Endothelial cell of umbilical vein (primary cell): ENCODE results near the gene GFI1B. TPM values are rescaled to one million over a fixed set of nuclear protein-coding genes. Genes with fewer than 3 reads are reported as not detected.

Experiments used
- BruUV-seq: library from RNA; stranded (reverse); fragments of 400-500 nt; replicated peaks from 2 replicates; lab custom pipeline; 2021; lab: Mats Ljungman, UMichigan
- CTCF ChIA-PET: fragments of 300-600, 350-600 bp; sonication (Branson Sonifier 250); formaldehyde crosslinking; loops from one replicate; lab custom pipeline; 2021; ENCODE audit warnings: antibody characterized with exemption, inconsistent platforms; lab: Charles Lee
- POLR2A ChIA-PET: fragments of 300-600, 350-600 bp; sonication (Branson Sonifier 250); formaldehyde crosslinking; loops from one replicate; lab custom pipeline; 2021; ENCODE audit warnings: antibody characterized with exemption, inconsistent platforms; lab: Charles Lee
- DNase-seq: peaks from one replicate; pipeline ENCODE4 v3.0.0-alpha.2; 2011; ENCODE audit warnings: low read depth, low spot score
- FAIRE-seq: peaks from 2 replicates; lab custom pipeline; 2011; peaks lifted over from hg19 to GRCh38; lab: Jason Lieb, UNC
- H2AFZ ChIP-seq: 2 replicates; pipeline ENCODE4 v1.6.0; 2012; ENCODE audit warnings: low read depth, low read length, control low read depth, inconsistent platforms
- H3K27ac ChIP-seq: 2 replicates; pipeline ENCODE4 v1.5.1; 2011; ENCODE audit warnings: low read depth, mild to moderate bottlenecking, control low read depth, low read length, moderate library complexity; ENCODE audit not compliant: insufficient read depth
- H3K27me3 ChIP-seq, 2 experiments: 2 replicates each; pipeline versions ENCODE4 v1.6.0 to v1.6.1; 2011; ENCODE audit warnings: low read length in 2 of 2, mixed read lengths in 1 of 2; ENCODE audit not compliant: control insufficient read depth in 2 of 2, insufficient read depth in 2 of 2
- H3K36me3 ChIP-seq, 2 experiments: 2 replicates in 1 of 2; 3 replicates in 1 of 2; pipeline ENCODE4 v1.5.1; 2011; ENCODE audit warnings: low read length in 2 of 2, mild to moderate bottlenecking in 1 of 2, moderate library complexity in 1 of 2; ENCODE audit not compliant: control insufficient read depth in 2 of 2, insufficient read depth in 2 of 2; ENCODE audit errors: extremely low read depth in 1 of 2
- H3K4me1 ChIP-seq: 3 replicates; pipeline ENCODE4 v1.5.1; 2011; ENCODE audit warnings: mild to moderate bottlenecking, low read length; ENCODE audit not compliant: control insufficient read depth, insufficient read depth; ENCODE audit errors: extremely low read depth
- H3K4me2 ChIP-seq: 2 replicates; pipeline ENCODE4 v1.6.1; 2011; ENCODE audit warnings: low read length, control low read depth, mixed read lengths; ENCODE audit not compliant: insufficient read depth
- H3K4me3 ChIP-seq, 3 experiments: fragments of 200-600 bp in 1 of 3; sonication (generic), shearing (Covaris generic) in 1 of 3; replicated peaks in 1 of 3; 2 replicates each; pipeline ENCODE4 v1.5.1; 2011 to 2016; ENCODE audit warnings: control low read depth in 3 of 3, low read length in 3 of 3, mild to moderate bottlenecking in 2 of 3, inconsistent platforms in 1 of 3, low read depth in 1 of 3, moderate library complexity in 1 of 3; ENCODE audit not compliant: insufficient read depth in 1 of 3
- H3K79me2 ChIP-seq: 2 replicates; pipeline ENCODE4 v1.6.0; 2012; ENCODE audit warnings: low read length, inconsistent platforms; ENCODE audit not compliant: control insufficient read depth, insufficient read depth
- H3K9ac ChIP-seq: replicated peaks from 2 replicates; pipeline ENCODE3; 2011; ENCODE audit warnings: low read length, control low read depth; ENCODE audit not compliant: insufficient read depth; ENCODE audit errors: extremely low read depth
- H3K9me1 ChIP-seq: replicated peaks from 3 replicates; pipeline ENCODE4 v1.6.0; 2011; ENCODE audit warnings: mild to moderate bottlenecking, low read length; ENCODE audit not compliant: control insufficient read depth, insufficient read depth; ENCODE audit errors: extremely low read depth
- H3K9me3 ChIP-seq: replicated peaks from 2 replicates; pipeline ENCODE4 v1.5.1; 2012; ENCODE audit warnings: low read length, inconsistent platforms; ENCODE audit not compliant: control insufficient read depth, insufficient read depth
- H4K20me1 ChIP-seq: replicated peaks from 2 replicates; pipeline ENCODE3; 2011; ENCODE audit warnings: mild to moderate bottlenecking, low read length; ENCODE audit not compliant: control insufficient read depth, insufficient read depth; ENCODE audit errors: extremely low read depth
- EZH2 ChIP-seq: IDR thresholded peaks from 2 replicates; pipeline ENCODE4 v1.6.1; 2012; ENCODE audit warnings: borderline replicate concordance, low read depth, mild to moderate bottlenecking, moderate library complexity, low read length, inconsistent platforms; ENCODE audit not compliant: severe bottlenecking
- FOS ChIP-seq: IDR thresholded peaks from 2 replicates; pipeline ENCODE4 v1.6.1; 2011; ENCODE audit warnings: mild to moderate bottlenecking, low read length, moderate library complexity, borderline replicate concordance; ENCODE audit not compliant: insufficient read depth
- GATA2 ChIP-seq: IDR thresholded peaks from 2 replicates; pipeline ENCODE4 v1.7.0; 2011; ENCODE audit warnings: low read depth, mild to moderate bottlenecking, moderate library complexity, mixed read lengths, low read length; ENCODE audit not compliant: insufficient read length, insufficient read depth
- JUN ChIP-seq: IDR thresholded peaks from 2 replicates; pipeline ENCODE4 v1.6.1; 2011; ENCODE audit warnings: borderline replicate concordance, low read depth; ENCODE audit not compliant: insufficient read length, insufficient read depth
- MYC ChIP-seq: IDR thresholded peaks from one replicate; pipeline ENCODE4 v1.6.1; 2011; ENCODE audit warnings: mild to moderate bottlenecking, low read depth, low read length
- POLR2A ChIP-seq: IDR thresholded peaks from 2 replicates; pipeline ENCODE4 v1.6.1; 2012; ENCODE audit warnings: low read depth, mild to moderate bottlenecking, control low read depth, low read length
- POLR2AphosphoS5 ChIP-seq: IDR thresholded peaks from 2 replicates; pipeline ENCODE4 v1.6.1; 2012; ENCODE audit warnings: low read depth, mild to moderate bottlenecking, control low read depth, low read length, moderate library complexity; ENCODE audit not compliant: insufficient read depth
- dilution Hi-C: fragments of 300-500 bp; cut with MboI; formaldehyde crosslinking; loops from one replicate; pipeline ENCODE4 v1.15.0; 2019; ENCODE audit warnings: low sequenced_read_pairs; ENCODE audit not compliant: extremely low pct_ligation_motif_present
- intact Hi-C: fragments of 100-400 bp; cut with micrococcal nuclease; formaldehyde crosslinking; loops from one replicate; pipeline ENCODE4 v1.10.0; 2022
- polyA plus RNA-seq, 4 experiments: library from polyadenylated mRNA; depleted of rRNA in 3 of 4; stranded (reverse) in 3 of 4; unstranded in 1 of 4; fragments of >200 nt; gene quantifications; 2 replicates each; pipeline versions ENCODE4 v1.2.1 to v1.2.3, GENCODE V29; 2011 to 2012; ENCODE audit warnings: missing spikeins in 1 of 4
- total RNA-seq: library from RNA; stranded (reverse); gene quantifications from 2 replicates; pipeline ENCODE4 v1.2.3, GENCODE V29; 2021
- TF ChIP-seq, protein P1 (sequence below), 2 donors: IDR thresholded peaks; 1 replicate in 1 of 2; 2 replicates in 1 of 2; pipeline ENCODE4 v1.5.1; 2011; ENCODE audit warnings: low read length in 2 of 2, mild to moderate bottlenecking in 2 of 2, moderate library complexity in 2 of 2, control low read depth in 1 of 2, inconsistent platforms in 1 of 2, low read depth in 1 of 2; ENCODE audit not compliant: insufficient read depth in 1 of 2; ENCODE audit errors: extremely low read depth in 1 of 2
- TF ChIP-seq, protein P2 (sequence below): IDR thresholded peaks from 2 replicates; pipeline ENCODE4 v1.6.1; 2011; ENCODE audit not compliant: insufficient read depth, insufficient read length

GFI1B gene
- total and polyA plus RNA-seq, 2 donors (not counting 3 experiments of a cell fraction or from before 2014, with no cell fraction given) = 0.04 TPM; not detected in 1

DNA sequence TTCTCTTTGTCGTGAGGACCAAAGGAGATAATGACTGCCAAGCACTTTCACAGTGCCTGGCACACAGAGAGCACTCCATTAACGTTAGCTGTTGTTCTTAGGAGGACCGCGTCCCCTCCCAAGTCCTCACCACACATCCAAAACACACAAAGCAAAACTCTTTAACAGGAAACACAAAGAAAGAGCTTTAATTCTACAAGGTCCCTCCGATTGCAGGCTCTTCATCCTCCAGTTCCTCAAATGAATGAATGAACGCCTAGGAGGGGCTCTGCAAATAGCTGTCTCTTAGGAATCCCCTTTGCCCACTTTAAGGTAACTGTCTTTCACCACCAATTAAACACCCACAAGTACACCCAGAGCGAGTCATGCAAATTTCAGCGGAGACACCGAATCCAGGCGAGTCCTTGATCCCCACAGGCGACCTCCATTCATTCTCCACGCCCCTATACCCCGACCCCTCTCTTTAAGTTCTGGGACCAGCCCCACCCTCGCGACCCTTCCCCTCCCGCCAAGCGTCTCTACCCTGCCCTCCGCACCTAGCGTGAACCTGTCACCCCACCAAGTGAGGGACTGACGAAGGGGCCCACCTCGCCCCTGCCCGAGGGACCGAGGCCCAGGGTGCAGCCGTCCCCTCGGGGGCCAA is 34.7 kb upstream of the GFI1B start:
- H3K27ac ChIP-seq = peak overlapping the region; percentile 99
- DNase-seq = peak; percentile 17
- H3K9ac ChIP-seq = peak overlapping the region; percentile 98
- dilution Hi-C loops (no loop called here), intact Hi-C loops (loop anchor here (2.0 to 10.0 kb wide), 2 partner anchors 65 to 269 kb away; partner anchors contain the start of genes AK8, GTF3C4 and SPACA9)
- CTCF ChIA-PET = interaction anchor here (2.6 kb wide), 1 partner anchor 9 kb away, joined by 13 read pairs; no protein-coding TSS in a partner anchor
- H3K36me3 ChIP-seq = no peaks in the 10 kb centered on the region
- H3K4me1 ChIP-seq = peaks cover 8% of the 10 kb centered on the region
- FAIRE-seq = no peak
- H3K9me3 ChIP-seq = no peaks in the 10 kb centered on the region
- no peaks in the 10 kb centered on the region for H3K9me1 ChIP-seq
- TSS peak; percentile 28 for BruUV-seq
- H3K4me2 ChIP-seq = peak overlapping the region; percentile 97
- peak overlapping the region; percentile 88 to 100 (median 90) for H3K4me3 ChIP-seq
- H3K79me2 ChIP-seq = peaks cover 46% of the 10 kb centered on the region
- no peak overlapping the region for H2AFZ ChIP-seq
- no peaks in the 10 kb centered on the region for H3K27me3 ChIP-seq
- no peak for TF ChIP-seq POLR2A
- TF ChIP-seq, protein P1, sequence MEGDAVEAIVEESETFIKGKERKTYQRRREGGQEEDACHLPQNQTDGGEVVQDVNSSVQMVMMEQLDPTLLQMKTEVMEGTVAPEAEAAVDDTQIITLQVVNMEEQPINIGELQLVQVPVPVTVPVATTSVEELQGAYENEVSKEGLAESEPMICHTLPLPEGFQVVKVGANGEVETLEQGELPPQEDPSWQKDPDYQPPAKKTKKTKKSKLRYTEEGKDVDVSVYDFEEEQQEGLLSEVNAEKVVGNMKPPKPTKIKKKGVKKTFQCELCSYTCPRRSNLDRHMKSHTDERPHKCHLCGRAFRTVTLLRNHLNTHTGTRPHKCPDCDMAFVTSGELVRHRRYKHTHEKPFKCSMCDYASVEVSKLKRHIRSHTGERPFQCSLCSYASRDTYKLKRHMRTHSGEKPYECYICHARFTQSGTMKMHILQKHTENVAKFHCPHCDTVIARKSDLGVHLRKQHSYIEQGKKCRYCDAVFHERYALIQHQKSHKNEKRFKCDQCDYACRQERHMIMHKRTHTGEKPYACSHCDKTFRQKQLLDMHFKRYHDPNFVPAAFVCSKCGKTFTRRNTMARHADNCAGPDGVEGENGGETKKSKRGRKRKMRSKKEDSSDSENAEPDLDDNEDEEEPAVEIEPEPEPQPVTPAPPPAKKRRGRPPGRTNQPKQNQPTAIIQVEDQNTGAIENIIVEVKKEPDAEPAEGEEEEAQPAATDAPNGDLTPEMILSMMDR (IDR thresholded peaks at IDR 0.05; ENCODE audit: extremely low read depth in 1 of 2, insufficient read depth in 1 of 2, low read depth in 1 of 2, low read length in 2 of 2) = no peak
- TF ChIP-seq FOS = no peak
- TF ChIP-seq EZH2 = no peak
- TF ChIP-seq MYC = no peak
- TF ChIP-seq JUN = no peak
- TF ChIP-seq, protein P2, sequence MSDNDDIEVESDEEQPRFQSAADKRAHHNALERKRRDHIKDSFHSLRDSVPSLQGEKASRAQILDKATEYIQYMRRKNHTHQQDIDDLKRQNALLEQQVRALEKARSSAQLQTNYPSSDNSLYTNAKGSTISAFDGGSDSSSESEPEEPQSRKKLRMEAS = no peak
- no peak for TF ChIP-seq GATA2
- no peak for TF ChIP-seq POLR2AphosphoS5
- no peaks in the 10 kb centered on the region for H4K20me1 ChIP-seq
- POLR2A ChIA-PET = interaction anchor here (1.4 kb wide), 1 partner anchor 86 kb away, joined by 5 read pairs; no protein-coding TSS in a partner anchor
